IMR-90 (cell line): ENCODE results near the gene TPO. TPM values are rescaled to one million over a fixed set of nuclear protein-coding genes. Genes with fewer than 3 reads are reported as not detected.

ENCODE experiments used
- ATAC-seq: fragments of 200-7000 bp; cut with Tn5 transposase; 2 replicates; pipeline ENCODE4 v1.9.1; 2020; ENCODE audit warnings: low read depth, mild to moderate bottlenecking, moderate library complexity
- BruUV-seq: library from RNA; stranded (reverse); fragments of 400-500 nt; replicated peaks from 2 replicates; lab custom pipeline; 2021; lab: Mats Ljungman, UMichigan
- CTCF ChIA-PET: fragments of 300-600 bp; formaldehyde crosslinking; extraction: SDS; loops from one replicate; lab custom pipeline; 2021; ENCODE audit warnings: antibody characterized with exemption; lab: Yijun Ruan, JAX
- POLR2A ChIA-PET: fragments of 300-600 bp; sonication (Branson Sonifier 250); formaldehyde crosslinking; loops from one replicate; lab custom pipeline; 2022; ENCODE audit warnings: antibody characterized with exemption; ENCODE audit not compliant: unreplicated experiment; lab: Charles Lee
- DNase-seq: peaks from one replicate; pipeline ENCODE4 v3.0.0; 2013
- H2AFZ ChIP-seq: replicated peaks from 2 replicates; pipeline ENCODE3; 2013; ENCODE audit warnings: low read length, mild to moderate bottlenecking; ENCODE audit not compliant: poor library complexity
- H2AK5ac ChIP-seq: 2 replicates; pipeline ENCODE4 v1.6.1; 2013; ENCODE audit warnings: low read depth, low read length, inconsistent platforms
- H2AK9ac ChIP-seq: replicated peaks from 2 replicates; pipeline ENCODE3; 2013; ENCODE audit warnings: mild to moderate bottlenecking, low read depth, low read length, moderate library complexity; ENCODE audit not compliant: poor library complexity
- H2BK120ac ChIP-seq: 2 replicates; pipeline ENCODE4 v1.6.1; 2013; ENCODE audit warnings: low read depth, low read length, inconsistent platforms
- H2BK15ac ChIP-seq: 3 replicates; pipeline ENCODE4 v1.6.1; 2013; ENCODE audit warnings: low read depth, low read length, inconsistent platforms
- H2BK20ac ChIP-seq: 2 replicates; pipeline ENCODE4 v1.6.1; 2013; ENCODE audit warnings: low read depth, mild to moderate bottlenecking, inconsistent platforms, low read length, moderate library complexity
- H2BK5ac ChIP-seq: 2 replicates; pipeline ENCODE4 v1.6.1; 2013; ENCODE audit warnings: mild to moderate bottlenecking, low read depth, low read length, inconsistent platforms; ENCODE audit not compliant: poor library complexity, severe bottlenecking
- H3K14ac ChIP-seq: replicated peaks from 2 replicates; pipeline ENCODE4 v1.6.1; 2013; ENCODE audit warnings: low read depth, low read length, inconsistent platforms
- H3K18ac ChIP-seq: 2 replicates; pipeline ENCODE4 v1.6.1; 2013; ENCODE audit warnings: low read depth, low read length, control low read depth
- H3K23ac ChIP-seq: 2 replicates; pipeline ENCODE4 v1.6.1; 2013; ENCODE audit warnings: low read depth, low read length, inconsistent platforms
- H3K27ac ChIP-seq: 2 replicates; pipeline ENCODE4 v1.5.1; 2013; ENCODE audit warnings: mild to moderate bottlenecking, control low read depth, low read length; ENCODE audit not compliant: insufficient read depth
- H3K27me3 ChIP-seq: 2 replicates; pipeline ENCODE4 v1.6.1; 2013; ENCODE audit warnings: low read length; ENCODE audit not compliant: control insufficient read depth, insufficient read depth
- H3K36me3 ChIP-seq: 2 replicates; pipeline ENCODE4 v1.6.1; 2013; ENCODE audit warnings: low read length, mixed read lengths; ENCODE audit not compliant: control insufficient read depth, insufficient read depth
- H3K4ac ChIP-seq: 2 replicates; pipeline ENCODE4 v1.6.1; 2013; ENCODE audit warnings: low read depth, low read length, inconsistent platforms
- H3K4me1 ChIP-seq: 2 replicates; pipeline ENCODE4 v1.6.1; 2013; ENCODE audit warnings: low read length, mixed read lengths; ENCODE audit not compliant: control insufficient read depth, insufficient read depth
- H3K4me2 ChIP-seq: 2 replicates; pipeline ENCODE4 v1.6.1; 2013; ENCODE audit warnings: low read depth, mild to moderate bottlenecking, control low read depth, low read length, moderate library complexity
- H3K4me3 ChIP-seq: 2 replicates; pipeline ENCODE4 v1.5.1; 2013; ENCODE audit warnings: low read depth, mild to moderate bottlenecking, control low read depth, low read length, moderate library complexity; ENCODE audit not compliant: insufficient read depth
- H3K56ac ChIP-seq: 2 replicates; pipeline ENCODE4 v1.6.1; 2013; ENCODE audit warnings: low read length, inconsistent platforms; ENCODE audit not compliant: insufficient read depth; ENCODE audit errors: extremely low read depth
- H3K79me1 ChIP-seq, 2 experiments: 2 replicates each; pipeline ENCODE4 v1.6.1; 2013; ENCODE audit warnings: low read length in 2 of 2, inconsistent platforms in 1 of 2, low read depth in 1 of 2
- H3K9ac ChIP-seq: 2 replicates; pipeline ENCODE4 v1.6.1; 2013; ENCODE audit warnings: low read depth, low read length, control low read depth
- H3K9me1 ChIP-seq: 2 replicates; pipeline ENCODE4 v1.6.1; 2013; ENCODE audit warnings: low read length, inconsistent platforms; ENCODE audit not compliant: insufficient read depth
- H3K9me3 ChIP-seq: 2 replicates; pipeline ENCODE4 v1.6.1; 2013; ENCODE audit warnings: low read length; ENCODE audit not compliant: control insufficient read depth, insufficient read depth
- H4K20me1 ChIP-seq: 2 replicates; pipeline ENCODE4 v1.6.1; 2013; ENCODE audit warnings: low read length, inconsistent platforms; ENCODE audit not compliant: insufficient read depth
- H4K5ac ChIP-seq: 2 replicates; pipeline ENCODE4 v1.6.1; 2013; ENCODE audit warnings: mild to moderate bottlenecking, low read depth, low read length, control low read depth
- H4K8ac ChIP-seq, 2 experiments: 2 replicates each; pipeline ENCODE4 v1.6.1; 2013; ENCODE audit warnings: low read depth in 2 of 2, low read length in 2 of 2, control low read depth in 1 of 2, inconsistent platforms in 1 of 2
- H4K91ac ChIP-seq: 2 replicates; pipeline ENCODE4 v1.6.1; 2013; ENCODE audit warnings: low read depth, low read length, inconsistent platforms; ENCODE audit not compliant: insufficient read depth
- BHLHE40 ChIP-seq: fragments of 150-350 bp; IDR thresholded peaks from 2 replicates; pipeline ENCODE4 v1.6.1; 2016; ENCODE audit warnings: mild to moderate bottlenecking, low read depth, low read length
- CHD1 ChIP-seq: IDR thresholded peaks from 2 replicates; pipeline ENCODE4 v1.6.1; 2012; ENCODE audit warnings: low read depth, low read length, improper control_type of control experiment
- CTCF ChIP-seq: conservative IDR thresholded peaks from 2 replicates; pipeline ENCODE4 v1.5.1; 2012; ENCODE audit warnings: mild to moderate bottlenecking, low read depth, low read length, improper control_type of control experiment
- ELK1 ChIP-seq: fragments of 150-350 bp; IDR thresholded peaks from 2 replicates; pipeline ENCODE4 v1.6.1; 2016; ENCODE audit warnings: low read depth, mild to moderate bottlenecking, low read length, moderate library complexity, borderline replicate concordance
- FOS ChIP-seq: fragments of 150-350 bp; IDR thresholded peaks from 2 replicates; pipeline ENCODE4 v1.6.1; 2016; ENCODE audit warnings: low read depth, low read length
- MAFK ChIP-seq: IDR thresholded peaks from 2 replicates; pipeline ENCODE4 v1.6.1; 2012; ENCODE audit warnings: low read depth, low read length, improper control_type of control experiment
- MAZ ChIP-seq: IDR thresholded peaks from 2 replicates; pipeline ENCODE4 v1.6.1; 2012; ENCODE audit warnings: low read depth, mild to moderate bottlenecking, low read length, improper control_type of control experiment, moderate library complexity, borderline replicate concordance
- MXI1 ChIP-seq: IDR thresholded peaks from 2 replicates; pipeline ENCODE4 v1.6.1; 2012; ENCODE audit warnings: low read depth, mild to moderate bottlenecking, low read length, moderate library complexity, borderline replicate concordance
- NFE2L2 ChIP-seq: fragments of 150-350 bp; IDR thresholded peaks from 2 replicates; pipeline ENCODE4 v1.6.1; 2016; ENCODE audit warnings: low read depth, mild to moderate bottlenecking, low read length
- POLR2A ChIP-seq: IDR thresholded peaks from 2 replicates; pipeline ENCODE4 v1.6.1; 2012; ENCODE audit warnings: mild to moderate bottlenecking, low read depth, low read length
- RAD21 ChIP-seq: IDR thresholded peaks from 2 replicates; pipeline ENCODE4 v1.6.1; 2012; ENCODE audit warnings: low read length, improper control_type of control experiment
- RCOR1 ChIP-seq: IDR thresholded peaks from 2 replicates; pipeline ENCODE4 v1.6.1; 2012; ENCODE audit warnings: mild to moderate bottlenecking, low read length, improper control_type of control experiment; ENCODE audit not compliant: insufficient replicate concordance
- RFX5 ChIP-seq: IDR thresholded peaks from 2 replicates; pipeline ENCODE4 v1.8.0; 2012; ENCODE audit warnings: low read depth, mild to moderate bottlenecking, low read length, moderate library complexity
- SMC3 ChIP-seq: fragments of 150-350 bp; IDR thresholded peaks from 2 replicates; pipeline ENCODE4 v1.6.1; 2016; ENCODE audit warnings: low read depth, mild to moderate bottlenecking, antibody characterized with exemption, low read length, moderate library complexity
- USF2 ChIP-seq: fragments of 150-350 bp; IDR thresholded peaks from 2 replicates; pipeline ENCODE4 v1.6.1; 2017; ENCODE audit warnings: mild to moderate bottlenecking, antibody characterized with exemption, low read length, low read depth
- WGBS, 2 experiments: methylation state at CpG; one replicate each; pipeline versions ENCODE4 v1.1.5 to v1.1.7; 2013; ENCODE audit warnings: missing lambda C conversion rate in 2 of 2; ENCODE audit not compliant: insufficient read length in 1 of 2; ENCODE audit errors: extremely low coverage in 2 of 2; 5-methylcytosine and 5-hydroxymethylcytosine counted together
- dilution Hi-C: fragments of 300-500 bp; cut with HindIII; formaldehyde crosslinking; loops from one replicate; pipeline ENCODE4 v1.14.3; 2018; ENCODE audit warnings: low sequenced_read_pairs; ENCODE audit not compliant: unreplicated experiment
- in situ Hi-C: fragments of 300-500 bp; cut with MboI; formaldehyde crosslinking; loops from 3 replicates; pipeline ENCODE4 v1.14.3; 2019; ENCODE audit warnings: low sequenced_read_pairs, inconsistent platforms, mixed read lengths
- intact Hi-C: fragments of 100-400 bp; cut with micrococcal nuclease; formaldehyde crosslinking; loops from 2 replicates; pipeline ENCODE4 v1.10.0; 2022
- polyA plus RNA-seq, 3 experiments: library from polyadenylated mRNA; depleted of rRNA; stranded (reverse); fragments of >200 nt; gene quantifications; 2 replicates each; pipeline ENCODE4 v1.2.3, GENCODE V29; 2012; ENCODE audit warnings: low replicate concordance in 1 of 3
- total RNA-seq: library from RNA; depleted of rRNA; stranded (reverse); fragments of >200 nt; gene quantifications from 2 replicates; pipeline ENCODE4 v1.2.3, GENCODE V29; 2012

The TPO gene
- total and polyA plus RNA-seq, 2 of the 4 experiments (the other 2 are of a cell fraction) = not detected

DNA sequence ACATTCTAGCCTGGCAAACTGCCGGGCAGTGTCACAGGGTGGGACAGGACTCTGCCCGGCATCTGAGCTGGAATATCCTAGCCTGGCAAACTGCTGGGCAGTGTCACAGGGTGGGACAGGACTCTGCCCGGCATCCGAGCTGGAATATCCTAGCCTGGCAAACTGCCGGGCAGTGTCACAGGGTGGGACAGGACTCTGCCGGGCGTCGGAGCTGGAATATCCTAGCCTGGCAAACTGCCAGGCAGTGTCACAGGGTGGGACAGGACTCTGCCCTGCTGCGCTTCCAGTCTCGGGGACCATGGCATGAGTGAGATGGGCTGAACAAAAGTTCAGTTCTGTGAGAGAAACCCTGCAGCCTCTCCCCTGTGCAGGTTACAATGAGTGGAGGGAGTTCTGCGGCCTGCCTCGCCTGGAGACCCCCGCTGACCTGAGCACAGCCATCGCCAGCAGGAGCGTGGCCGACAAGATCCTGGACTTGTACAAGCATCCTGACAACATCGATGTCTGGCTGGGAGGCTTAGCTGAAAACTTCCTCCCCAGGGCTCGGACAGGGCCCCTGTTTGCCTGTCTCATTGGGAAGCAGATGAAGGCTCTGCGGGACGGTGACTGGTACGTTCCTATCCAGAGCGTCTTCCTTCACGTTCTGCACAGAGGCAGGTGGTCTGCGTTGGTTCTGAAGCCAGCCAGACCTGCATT is 80.3 kb downstream of the TPO start:
- no peak overlapping the region for H3K4me2 ChIP-seq
- H3K4me3 ChIP-seq = no peak overlapping the region
- no peak overlapping the region for H3K27ac ChIP-seq
- no peak overlapping the region for H3K14ac ChIP-seq
- H3K27me3 ChIP-seq = no peaks in the 10 kb centered on the region; the same call in 1 of the 2 replicates
- H2BK20ac ChIP-seq = no peak overlapping the region
- H3K9ac ChIP-seq = no peak overlapping the region
- intact Hi-C loops (no loop called here), dilution Hi-C loops (no loop called here), in situ Hi-C loops (no loop called here)
- H3K56ac ChIP-seq = no peak overlapping the region
- no peaks in the 10 kb centered on the region for H3K36me3 ChIP-seq
- no peak overlapping the region for H3K4ac ChIP-seq
- no peak overlapping the region for H3K18ac ChIP-seq
- no peak overlapping the region for H4K5ac ChIP-seq
- ATAC-seq (no peak), DNase-seq (no peak)
- no peak overlapping the region for H2BK15ac ChIP-seq
- H2BK120ac ChIP-seq = no peak overlapping the region
- H4K91ac ChIP-seq = no peak overlapping the region
- WGBS, 2 experiments = 71% methylated on average over 7 of the region's 24 CpGs; no CpG with 5 or more reads in 1 of the 2 experiments
- no peak overlapping the region for H3K23ac ChIP-seq
- no TSS peak for BruUV-seq
- no peak overlapping the region for H2AK5ac ChIP-seq
- H4K8ac ChIP-seq = no peak overlapping the region
- no peaks in the 10 kb centered on the region for H3K9me1 ChIP-seq
- no peaks in the 10 kb centered on the region for H4K20me1 ChIP-seq
- no peaks in the 10 kb centered on the region for H3K4me1 ChIP-seq
- H2AK9ac ChIP-seq = no peak overlapping the region
- H3K79me1 ChIP-seq = no peaks in the 10 kb centered on the region
- ChIA-PET POLR2A (no interaction called here), CTCF (no interaction called here)
- peak overlapping the region; percentile 11 for H2AFZ ChIP-seq
- no peak for TF ChIP-seq USF2
- TF ChIP-seq NFE2L2 = no peak
- no peak for TF ChIP-seq ELK1
- TF ChIP-seq RAD21 = no peak
- TF ChIP-seq RFX5 = no peak
- no peak for TF ChIP-seq FOS
- no peak for TF ChIP-seq MAFK
- no peak for TF ChIP-seq POLR2A
- no peak for TF ChIP-seq RCOR1
- TF ChIP-seq MAZ = no peak
- TF ChIP-seq MXI1 = no peak
- TF ChIP-seq CHD1 = no peak
- TF ChIP-seq CTCF = no peak
- TF ChIP-seq BHLHE40 = no peak
- TF ChIP-seq SMC3 = no peak
- H3K9me3 ChIP-seq = no peaks in the 10 kb centered on the region; the same call in 1 of the 2 replicates
- no peak overlapping the region for H2BK5ac ChIP-seq
